ENCODE data around the gene FARP2. TPM values are rescaled to one million over a fixed set of nuclear protein-coding genes. Genes with fewer than 3 reads are reported as not detected.
A peak's percentile ranks its signal among the peaks of the same experiment; 100 is the strongest.

The FARP2 gene
- total and polyA plus RNA-seq, 2 of the 13 experiments (the other 11 are each of a cell fraction or from before 2014, with no cell fraction given), result 28.0 to 45.4 TPM

GRCh38 chr2:241432824-241433448 is 76.9 kb downstream of the FARP2 start (continued):
- TF ChIP-seq ZNF816 (CRISPR knock-in tag; IDR thresholded peaks at IDR 0.05; ENCODE audit: borderline replicate concordance) (no peak), ATF1 (CRISPR knock-in tag; IDR thresholded peaks at IDR 0.05) (peak; percentile 45; the same call in 1 of the 2 replicates), ATM (IDR thresholded peaks at IDR 0.05; ENCODE audit: borderline replicate concordance) (no peak), ZNF331 (CRISPR knock-in tag; IDR thresholded peaks at IDR 0.05) (peak; percentile 83), ZNF652 (CRISPR knock-in tag; IDR thresholded peaks at IDR 0.05; ENCODE audit: borderline replicate concordance, low read depth) (no peak), ZNF136 (CRISPR knock-in tag; IDR thresholded peaks at IDR 0.05; ENCODE audit: low read depth) (no peak; the same call in 1 of the 2 replicates), RBM39 (IDR thresholded peaks at IDR 0.05; ENCODE audit: low read depth, low read length, poor library complexity, severe bottlenecking) (no peak), ATAD3A (CRISPR knock-in tag; IDR thresholded peaks at IDR 0.05) (no peak), MLXIP (CRISPR knock-in tag; IDR thresholded peaks at IDR 0.05; ENCODE audit: borderline replicate concordance) (peak; percentile 98), GMEB1 (CRISPR knock-in tag; IDR thresholded peaks at IDR 0.05; ENCODE audit: borderline replicate concordance) (peak; percentile 36; the same call in 1 of the 2 replicates), ZNF44 (CRISPR knock-in tag; IDR thresholded peaks at IDR 0.05) (no peak), SMAD1 (CRISPR knock-in tag; IDR thresholded peaks at IDR 0.05; ENCODE audit: borderline replicate concordance, low read depth) (no peak), HMG20A (CRISPR knock-in tag; IDR thresholded peaks at IDR 0.05; ENCODE audit: borderline replicate concordance) (peak; percentile 85; the same call in 1 of the 2 replicates), ZFP41 (CRISPR knock-in tag; IDR thresholded peaks at IDR 0.05; ENCODE audit: borderline replicate concordance) (no peak), MXD1 (CRISPR knock-in tag; IDR thresholded peaks at IDR 0.05) (no peak), GABPA (IDR thresholded peaks at IDR 0.05; ENCODE audit: low read depth, low read length) (no peak), GABPA (CRISPR knock-in tag; IDR thresholded peaks at IDR 0.05; ENCODE audit: low read depth) (no peak), ETV5 (CRISPR knock-in tag; IDR thresholded peaks at IDR 0.05; ENCODE audit: borderline replicate concordance) (peak; percentile 79; the same call in 1 of the 2 replicates), RARG (CRISPR knock-in tag; IDR thresholded peaks at IDR 0.05; ENCODE audit: low read depth) (no peak)
- TF ChIP-seq, protein P1, sequence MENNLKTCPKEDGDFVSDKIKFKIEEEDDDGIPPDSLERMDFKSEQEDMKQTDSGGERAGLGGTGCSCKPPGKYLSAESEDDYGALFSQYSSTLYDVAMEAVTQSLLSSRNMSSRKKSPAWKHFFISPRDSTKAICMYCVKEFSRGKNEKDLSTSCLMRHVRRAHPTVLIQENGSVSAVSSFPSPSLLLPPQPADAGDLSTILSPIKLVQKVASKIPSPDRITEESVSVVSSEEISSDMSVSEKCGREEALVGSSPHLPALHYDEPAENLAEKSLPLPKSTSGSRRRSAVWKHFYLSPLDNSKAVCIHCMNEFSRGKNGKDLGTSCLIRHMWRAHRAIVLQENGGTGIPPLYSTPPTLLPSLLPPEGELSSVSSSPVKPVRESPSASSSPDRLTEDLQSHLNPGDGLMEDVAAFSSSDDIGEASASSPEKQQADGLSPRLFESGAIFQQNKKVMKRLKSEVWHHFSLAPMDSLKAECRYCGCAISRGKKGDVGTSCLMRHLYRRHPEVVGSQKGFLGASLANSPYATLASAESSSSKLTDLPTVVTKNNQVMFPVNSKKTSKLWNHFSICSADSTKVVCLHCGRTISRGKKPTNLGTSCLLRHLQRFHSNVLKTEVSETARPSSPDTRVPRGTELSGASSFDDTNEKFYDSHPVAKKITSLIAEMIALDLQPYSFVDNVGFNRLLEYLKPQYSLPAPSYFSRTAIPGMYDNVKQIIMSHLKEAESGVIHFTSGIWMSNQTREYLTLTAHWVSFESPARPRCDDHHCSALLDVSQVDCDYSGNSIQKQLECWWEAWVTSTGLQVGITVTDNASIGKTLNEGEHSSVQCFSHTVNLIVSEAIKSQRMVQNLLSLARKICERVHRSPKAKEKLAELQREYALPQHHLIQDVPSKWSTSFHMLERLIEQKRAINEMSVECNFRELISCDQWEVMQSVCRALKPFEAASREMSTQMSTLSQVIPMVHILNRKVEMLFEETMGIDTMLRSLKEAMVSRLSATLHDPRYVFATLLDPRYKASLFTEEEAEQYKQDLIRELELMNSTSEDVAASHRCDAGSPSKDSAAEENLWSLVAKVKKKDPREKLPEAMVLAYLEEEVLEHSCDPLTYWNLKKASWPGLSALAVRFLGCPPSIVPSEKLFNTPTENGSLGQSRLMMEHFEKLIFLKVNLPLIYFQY (CRISPR knock-in tag; IDR thresholded peaks at IDR 0.05; ENCODE audit: borderline replicate concordance), result peak; percentile 83

Data from HepG2 (cell line).